HepG2 (cell line): ENCODE data around the gene TAGLN. TPM values are rescaled to one million over a fixed set of nuclear protein-coding genes. Genes with fewer than 3 reads are reported as not detected.

Experiments used
- CTCF ChIP-seq: sonication (generic); formaldehyde crosslinking; IDR thresholded peaks from 2 replicates; pipeline ENCODE4 v1.5.0; 2020; ENCODE audit warnings: mild to moderate bottlenecking, missing genetic modification reagents, moderate library complexity
- KDM3A ChIP-seq: IDR thresholded peaks from 2 replicates; pipeline ENCODE4 v1.6.1; 2018; ENCODE audit warnings: low read depth, missing compliant biosample characterization
- KMT2A ChIP-seq: sonication (generic); formaldehyde crosslinking; IDR thresholded peaks from 2 replicates; pipeline ENCODE4 v1.4.0; 2020; ENCODE audit warnings: missing genetic modification reagents
- MIXL1 ChIP-seq: IDR thresholded peaks from 2 replicates; pipeline ENCODE4 v1.6.1; 2016
- MXD4 ChIP-seq: IDR thresholded peaks from 2 replicates; pipeline ENCODE4 v1.6.1; 2016; ENCODE audit warnings: mild to moderate bottlenecking, missing biosample characterization, missing genetic modification reagents
- NFYB ChIP-seq: sonication (generic); formaldehyde crosslinking; IDR thresholded peaks from 2 replicates; pipeline ENCODE4 v1.4.0; 2020; ENCODE audit warnings: missing genetic modification reagents
- RAD21 ChIP-seq: fragments of 450-650 bp; formaldehyde crosslinking; IDR thresholded peaks from 2 replicates; pipeline ENCODE4 v1.5.0; 2020; ENCODE audit warnings: mild to moderate bottlenecking
- SAP130 ChIP-seq: IDR thresholded peaks from 2 replicates; pipeline ENCODE4 v1.6.1; 2016; ENCODE audit warnings: low read depth
- SETDB1 ChIP-seq: sonication (generic); formaldehyde crosslinking; IDR thresholded peaks from 2 replicates; pipeline ENCODE4 v1.5.1; 2020; ENCODE audit warnings: missing genetic modification reagents, mild to moderate bottlenecking, borderline replicate concordance
- SMC3 ChIP-seq: IDR thresholded peaks from 2 replicates; pipeline ENCODE4 v1.6.1; 2011; ENCODE audit warnings: low read length, improper control_type of control experiment
- STAG1 ChIP-seq: sonication (generic); formaldehyde crosslinking; IDR thresholded peaks from 2 replicates; pipeline ENCODE4 v1.4.0; 2020; ENCODE audit warnings: missing genetic modification reagents
- ZNF547 ChIP-seq: sonication (generic); formaldehyde crosslinking; IDR thresholded peaks from 2 replicates; pipeline ENCODE4 v1.5.1; 2020; ENCODE audit warnings: mild to moderate bottlenecking, missing genetic modification reagents
- polyA plus RNA-seq, 8 experiments: library from polyadenylated mRNA; depleted of rRNA in 3 of 8; stranded (reverse) in 7 of 8; unstranded in 1 of 8; fragments of >200 nt; fragmentation: Illumina TruSeq in 4 of 8; extraction: Trizol in 4 of 8; gene quantifications; 2 replicates each; pipeline versions ENCODE4 v1.2.1 to v1.2.3, GENCODE V29; 2011 to 2016; ENCODE audit warnings: low read depth in 4 of 8, missing spikeins in 1 of 8, mixed read lengths in 1 of 8; ENCODE audit not compliant: insufficient read depth in 1 of 8
- total RNA-seq, 5 experiments: library from RNA; depleted of rRNA; stranded (reverse); fragments of >200 nt; fragmentation: Illumina TruSeq; extraction: Trizol; gene quantifications; 2 replicates each; pipeline ENCODE4 v1.2.3, GENCODE V29; 2016; ENCODE audit warnings: low read depth in 1 of 5
- TF ChIP-seq, protein P1 (sequence below): sonication (generic); formaldehyde crosslinking; IDR thresholded peaks from 2 replicates; pipeline ENCODE4 v1.9.0; 2021; ENCODE audit warnings: missing genetic modification reagents, mild to moderate bottlenecking, borderline replicate concordance
- TF ChIP-seq, protein P2 (sequence below): sonication (generic); formaldehyde crosslinking; IDR thresholded peaks from 2 replicates; pipeline ENCODE4 v1.4.0; 2020; ENCODE audit warnings: missing genetic modification reagents, mild to moderate bottlenecking, borderline replicate concordance
- TF ChIP-seq, protein P3 (sequence below): sonication (generic); formaldehyde crosslinking; IDR thresholded peaks from 2 replicates; pipeline ENCODE4 v1.5.0; 2020; ENCODE audit warnings: missing genetic modification reagents
- TF ChIP-seq, protein P4 (sequence below): sonication (generic); formaldehyde crosslinking; IDR thresholded peaks from 2 replicates; pipeline ENCODE4 v1.8.0; 2023; ENCODE audit warnings: mild to moderate bottlenecking, missing genetic modification reagents

TAGLN gene
- total and polyA plus RNA-seq, 2 of the 13 experiments (the other 11 are each of a cell fraction or from before 2014, with no cell fraction given) = 12.6 to 75.4 TPM

GRCh38 chr11:117226388-117227385 is 27.5 kb downstream of the TAGLN start (continued):
- TF ChIP-seq, protein P1, sequence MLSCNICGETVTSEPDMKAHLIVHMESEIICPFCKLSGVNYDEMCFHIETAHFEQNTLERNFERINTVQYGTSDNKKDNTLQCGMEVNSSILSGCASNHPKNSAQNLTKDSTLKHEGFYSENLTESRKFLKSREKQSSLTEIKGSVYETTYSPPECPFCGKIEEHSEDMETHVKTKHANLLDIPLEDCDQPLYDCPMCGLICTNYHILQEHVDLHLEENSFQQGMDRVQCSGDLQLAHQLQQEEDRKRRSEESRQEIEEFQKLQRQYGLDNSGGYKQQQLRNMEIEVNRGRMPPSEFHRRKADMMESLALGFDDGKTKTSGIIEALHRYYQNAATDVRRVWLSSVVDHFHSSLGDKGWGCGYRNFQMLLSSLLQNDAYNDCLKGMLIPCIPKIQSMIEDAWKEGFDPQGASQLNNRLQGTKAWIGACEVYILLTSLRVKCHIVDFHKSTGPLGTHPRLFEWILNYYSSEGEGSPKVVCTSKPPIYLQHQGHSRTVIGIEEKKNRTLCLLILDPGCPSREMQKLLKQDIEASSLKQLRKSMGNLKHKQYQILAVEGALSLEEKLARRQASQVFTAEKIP (CRISPR knock-in tag) = no peak
- TF ChIP-seq, protein P2, sequence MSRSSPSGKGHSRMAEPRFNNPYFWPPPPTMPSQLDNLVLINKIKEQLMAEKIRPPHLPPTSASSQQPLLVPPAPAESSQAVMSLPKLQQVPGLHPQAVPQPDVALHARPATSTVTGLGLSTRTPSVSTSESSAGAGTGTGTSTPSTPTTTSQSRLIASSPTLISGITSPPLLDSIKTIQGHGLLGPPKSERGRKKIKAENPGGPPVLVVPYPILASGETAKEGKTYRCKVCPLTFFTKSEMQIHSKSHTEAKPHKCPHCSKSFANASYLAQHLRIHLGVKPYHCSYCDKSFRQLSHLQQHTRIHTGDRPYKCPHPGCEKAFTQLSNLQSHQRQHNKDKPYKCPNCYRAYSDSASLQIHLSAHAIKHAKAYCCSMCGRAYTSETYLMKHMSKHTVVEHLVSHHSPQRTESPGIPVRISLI (CRISPR knock-in tag) = no peak
- peak; percentile 41; the same call in 1 of the 2 replicates for TF ChIP-seq SAP130 (CRISPR knock-in tag)
- TF ChIP-seq, protein P3, sequence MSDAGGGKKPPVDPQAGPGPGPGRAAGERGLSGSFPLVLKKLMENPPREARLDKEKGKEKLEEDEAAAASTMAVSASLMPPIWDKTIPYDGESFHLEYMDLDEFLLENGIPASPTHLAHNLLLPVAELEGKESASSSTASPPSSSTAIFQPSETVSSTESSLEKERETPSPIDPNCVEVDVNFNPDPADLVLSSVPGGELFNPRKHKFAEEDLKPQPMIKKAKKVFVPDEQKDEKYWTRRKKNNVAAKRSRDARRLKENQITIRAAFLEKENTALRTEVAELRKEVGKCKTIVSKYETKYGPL = no peak
- peak; percentile 90 for TF ChIP-seq STAG1 (CRISPR knock-in tag)
- peak; percentile 86 for TF ChIP-seq SMC3
- no peak for TF ChIP-seq KMT2A
- TF ChIP-seq RAD21 = peak; percentile 73; the same call in 1 of the 2 replicates
- TF ChIP-seq KDM3A (CRISPR knock-in tag) = 0 out of 2 replicates have a peak, but pooled peaks have one; percentile 27
- no peak for TF ChIP-seq NFYB (CRISPR knock-in tag)
- TF ChIP-seq MXD4 (CRISPR knock-in tag) = 0 out of 2 replicates have a peak, but pooled peaks have one; percentile 50
- no peak for TF ChIP-seq SETDB1 (CRISPR knock-in tag)
- TF ChIP-seq ZNF547 (CRISPR knock-in tag) = no peak
- TF ChIP-seq, protein P4, sequence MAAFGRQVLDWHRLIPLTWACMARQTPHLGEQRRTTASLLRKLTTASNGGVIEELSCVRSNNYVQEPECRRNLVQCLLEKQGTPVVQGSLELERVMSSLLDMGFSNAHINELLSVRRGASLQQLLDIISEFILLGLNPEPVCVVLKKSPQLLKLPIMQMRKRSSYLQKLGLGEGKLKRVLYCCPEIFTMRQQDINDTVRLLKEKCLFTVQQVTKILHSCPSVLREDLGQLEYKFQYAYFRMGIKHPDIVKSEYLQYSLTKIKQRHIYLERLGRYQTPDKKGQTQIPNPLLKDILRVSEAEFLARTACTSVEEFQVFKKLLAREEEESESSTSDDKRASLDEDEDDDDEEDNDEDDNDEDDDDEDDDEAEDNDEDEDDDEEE = no peak
- 0 out of 2 replicates have a peak, but pooled peaks have one; percentile 19 for TF ChIP-seq MIXL1 (CRISPR knock-in tag)
- TF ChIP-seq CTCF (CRISPR knock-in tag) = peak; percentile 91
